Measurements from ENCODE around the gene DCC.

Gene DCC

DNA sequence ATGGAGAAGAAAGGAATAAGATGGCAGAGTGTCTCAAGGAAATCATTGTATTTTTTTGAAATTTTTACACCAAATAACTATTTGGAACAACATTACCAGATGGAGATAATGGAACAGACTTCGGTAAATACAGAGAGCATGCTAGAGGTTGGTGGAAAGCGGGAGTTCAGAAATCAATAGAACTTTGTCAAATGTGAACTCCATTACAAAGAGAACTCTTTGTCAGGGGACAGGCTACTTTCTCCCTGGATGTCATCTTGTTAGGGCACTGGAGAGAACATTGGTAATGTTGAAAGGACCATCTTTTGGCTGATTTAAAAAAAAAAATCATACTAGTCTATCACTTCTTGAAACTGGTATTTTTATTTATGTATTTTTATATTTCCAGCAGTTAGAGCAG lies 30.8 kb downstream of the DCC start:
- no peak for DNase-seq (ENCODE audit: extremely low read depth, insufficient read length)
- Histone ChIP-seq H3K36me3 (ENCODE audit: control insufficient read depth, insufficient read depth, low read length) (no peaks in the 10 kb centered on the region), H3K27me3 (replicated peaks; ENCODE audit: control insufficient read depth, insufficient read depth, low read length) (no peaks in the 10 kb centered on the region), H3K4me3 (replicated peaks; ENCODE audit: low read depth, low read length) (no peak overlapping the region)
- TF ChIP-seq CTCF (IDR thresholded peaks at IDR 0.05; ENCODE audit: insufficient read depth, low read length, poor library complexity, severe bottlenecking), result no peak

- H3K4me3 ChIP-seq (replicated peaks; ENCODE audit: low read depth, low read length), result no peak overlapping the region
- no peaks in the 10 kb centered on the region for H3K36me3 ChIP-seq (ENCODE audit: control insufficient read depth, insufficient read depth, low read length)
- H3K27me3 ChIP-seq (replicated peaks; ENCODE audit: control insufficient read depth, insufficient read depth, low read length), result no peaks in the 10 kb centered on the region
- no peak for TF ChIP-seq CTCF (IDR thresholded peaks at IDR 0.05; ENCODE audit: insufficient read depth, low read length, poor library complexity, severe bottlenecking)
- DNase-seq (ENCODE audit: extremely low read depth, insufficient read length), result no peak
Observed at GRCh38 chr18:52376104-52376503, 36.1 kb downstream of the DCC start.

DNA sequence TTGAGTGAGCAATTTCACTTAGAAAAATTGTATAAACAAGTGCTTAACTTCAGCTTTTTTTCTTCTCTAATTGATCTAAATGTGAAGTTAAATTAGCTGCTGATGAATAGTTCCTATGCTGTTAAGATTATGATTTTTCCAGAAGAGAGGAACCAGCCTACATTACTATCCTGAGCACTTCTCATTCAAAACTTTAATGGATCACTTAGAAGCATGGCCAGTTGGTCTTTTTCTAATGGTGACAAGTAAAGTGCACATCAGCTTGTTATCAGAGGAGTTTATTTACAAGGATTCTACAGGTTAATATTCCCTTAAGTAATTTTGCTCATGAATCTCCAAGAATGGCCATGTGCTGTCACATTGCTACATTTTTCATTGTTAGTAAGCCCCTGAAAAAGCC lies 37.1 kb downstream of the DCC start:
- H3K36me3 ChIP-seq (ENCODE audit: control insufficient read depth, insufficient read depth, low read length), result no peaks in the 10 kb centered on the region
- H3K27me3 ChIP-seq (replicated peaks; ENCODE audit: control insufficient read depth, insufficient read depth, low read length), result no peaks in the 10 kb centered on the region
- no peak overlapping the region for H3K4me3 ChIP-seq (replicated peaks; ENCODE audit: low read depth, low read length)
- DNase-seq (ENCODE audit: extremely low read depth, insufficient read length), result no peak
- TF ChIP-seq CTCF (IDR thresholded peaks at IDR 0.05; ENCODE audit: insufficient read depth, low read length, poor library complexity, severe bottlenecking), result no peak

GRCh38 chr18:52386306-52386705 lies 46.3 kb downstream of the DCC start:
- H3K4me3 ChIP-seq (replicated peaks; ENCODE audit: low read depth, low read length), result no peak overlapping the region
- no peak for DNase-seq (ENCODE audit: extremely low read depth, insufficient read length)
- TF ChIP-seq CTCF (IDR thresholded peaks at IDR 0.05; ENCODE audit: insufficient read depth, low read length, poor library complexity, severe bottlenecking), result no peak
- H3K36me3 ChIP-seq (ENCODE audit: control insufficient read depth, insufficient read depth, low read length), result no peaks in the 10 kb centered on the region
- H3K27me3 ChIP-seq (replicated peaks; ENCODE audit: control insufficient read depth, insufficient read depth, low read length), result no peaks in the 10 kb centered on the region

DNA sequence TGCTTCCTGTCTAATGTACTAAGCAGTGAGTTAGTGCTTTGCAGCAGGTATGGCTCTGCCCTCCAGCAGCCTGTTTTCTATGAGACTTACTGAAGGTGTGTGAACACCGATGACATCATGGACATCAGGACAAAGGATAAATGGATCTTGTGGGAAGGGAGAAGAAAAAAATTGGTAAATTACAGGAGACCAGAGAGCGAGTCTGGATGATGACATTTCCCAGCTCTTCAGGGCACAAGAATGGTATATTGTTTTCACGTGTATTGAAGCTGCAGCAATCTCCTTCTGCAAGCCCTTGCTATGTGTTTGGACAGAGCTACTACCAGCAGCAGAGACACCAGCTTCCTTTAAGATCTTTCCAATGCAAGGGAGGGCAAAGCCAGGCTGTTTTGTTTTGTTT lies 47.2 kb downstream of the DCC start:
- no peak for DNase-seq (ENCODE audit: extremely low read depth, insufficient read length)
- H3K4me3 ChIP-seq (replicated peaks; ENCODE audit: low read depth, low read length), result no peak overlapping the region
- no peaks in the 10 kb centered on the region for H3K36me3 ChIP-seq (ENCODE audit: control insufficient read depth, insufficient read depth, low read length)
- no peaks in the 10 kb centered on the region for H3K27me3 ChIP-seq (replicated peaks; ENCODE audit: control insufficient read depth, insufficient read depth, low read length)
- TF ChIP-seq CTCF (IDR thresholded peaks at IDR 0.05; ENCODE audit: insufficient read depth, low read length, poor library complexity, severe bottlenecking), result no peak

DNA sequence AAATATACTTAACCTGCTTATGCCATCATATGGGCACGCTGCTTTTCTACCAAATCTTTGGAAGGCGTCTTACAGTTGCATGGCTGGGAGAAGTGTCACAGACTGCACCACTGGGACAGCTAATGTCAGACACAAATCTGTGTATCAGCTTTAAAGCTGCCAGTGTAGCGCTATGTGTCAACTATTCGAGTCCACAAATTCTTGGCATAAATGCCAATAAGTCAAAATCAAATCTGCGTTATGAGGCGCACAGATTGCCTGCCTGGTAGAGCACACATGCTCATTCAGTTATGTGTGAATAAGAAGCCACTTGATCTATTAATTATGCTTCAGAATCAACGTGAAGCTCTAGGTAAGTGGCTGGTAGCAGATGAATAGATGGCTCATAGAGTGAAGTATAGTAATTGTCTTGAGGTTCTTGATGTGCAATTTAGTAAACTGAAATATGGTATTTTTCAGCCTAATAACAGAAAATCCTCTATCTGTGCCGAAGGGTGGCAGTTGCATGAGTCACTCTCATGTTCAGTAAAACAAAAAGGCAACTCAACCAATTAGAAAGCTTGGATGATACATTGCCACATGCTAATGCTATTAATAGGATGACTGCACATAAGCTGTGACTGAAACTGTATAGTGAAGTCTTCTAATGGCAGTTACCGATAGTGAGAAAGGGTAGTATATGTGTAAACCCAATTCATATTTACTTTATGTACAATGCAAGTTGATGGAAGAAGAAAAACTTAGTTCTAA lies 52.0 kb downstream of the DCC start:
- H3K27me3 ChIP-seq (replicated peaks; ENCODE audit: control insufficient read depth, insufficient read depth, low read length), result no peaks in the 10 kb centered on the region
- no peak overlapping the region for H3K4me3 ChIP-seq (replicated peaks; ENCODE audit: low read depth, low read length)
- DNase-seq (ENCODE audit: extremely low read depth, insufficient read length), result peak; percentile 49
- TF ChIP-seq CTCF (IDR thresholded peaks at IDR 0.05; ENCODE audit: insufficient read depth, low read length, poor library complexity, severe bottlenecking), result no peak
- no peaks in the 10 kb centered on the region for H3K36me3 ChIP-seq (ENCODE audit: control insufficient read depth, insufficient read depth, low read length)

Data from GM06990 (cell line).